ENCODE measurements around the gene VSTM2A. TPM values are rescaled to one million over a fixed set of nuclear protein-coding genes. Genes with fewer than 3 reads are reported as not detected.

Gene VSTM2A, protein sequence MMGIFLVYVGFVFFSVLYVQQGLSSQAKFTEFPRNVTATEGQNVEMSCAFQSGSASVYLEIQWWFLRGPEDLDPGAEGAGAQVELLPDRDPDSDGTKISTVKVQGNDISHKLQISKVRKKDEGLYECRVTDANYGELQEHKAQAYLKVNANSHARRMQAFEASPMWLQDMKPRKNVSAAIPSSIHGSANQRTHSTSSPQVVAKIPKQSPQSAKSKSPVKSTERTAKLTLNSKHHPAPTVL
- not detected in 2 replicates for total RNA-seq

DNA sequence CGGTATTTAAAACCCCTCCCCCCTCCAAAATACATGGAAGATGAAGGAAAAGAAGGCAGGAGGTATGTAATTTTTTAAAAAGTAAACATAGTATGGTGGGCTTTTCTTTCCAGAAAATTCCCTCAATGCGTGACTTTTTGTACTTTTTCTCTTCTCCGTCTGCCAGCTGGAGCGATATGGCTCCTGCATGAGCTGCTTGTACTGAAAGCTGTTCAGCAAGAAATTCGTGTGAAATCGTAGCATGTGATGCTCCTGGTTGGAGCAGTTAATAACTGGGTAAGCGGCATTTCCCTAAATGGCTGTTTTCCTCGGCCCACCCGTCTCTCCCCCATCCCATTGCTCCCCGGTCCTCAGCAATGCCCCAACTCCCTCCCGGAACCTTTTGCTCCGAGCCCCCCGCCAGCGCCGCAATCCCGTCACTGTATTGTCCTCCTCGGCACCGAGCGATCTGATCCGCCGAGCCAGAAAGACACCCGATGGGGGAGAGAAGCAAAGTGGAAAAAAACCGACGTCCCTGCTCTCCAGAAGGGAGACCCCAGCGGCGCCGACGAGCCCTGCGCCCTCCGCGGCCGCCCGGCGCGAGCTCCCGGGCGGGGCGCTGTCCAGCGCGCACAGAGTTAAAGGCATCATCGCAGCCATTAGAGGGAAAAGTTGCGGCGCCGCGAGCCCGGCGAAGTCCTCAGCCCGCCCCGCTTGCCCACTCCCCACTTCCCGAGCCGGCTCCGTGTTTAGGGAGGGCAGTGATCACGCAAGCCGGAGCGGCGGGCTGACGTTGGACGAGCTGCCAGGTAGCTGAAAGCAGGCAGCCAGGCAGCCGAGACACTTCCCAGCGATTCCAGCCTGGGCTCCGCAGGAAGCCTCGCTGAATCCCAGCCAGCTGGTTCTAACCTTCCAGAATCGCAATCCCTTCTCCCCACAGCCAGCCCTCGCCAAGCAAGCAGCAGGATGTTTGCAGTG, at the start of gene VSTM2A:
TSS of gene VSTM2A (plus strand) at position 707 of the 957 bp plus-strand sequence. CDS start 356 bp downstream, outside the sequence.

Small RNA genes within 50 kb of the gene (small RNA-seq; reads per million reads assigned to genes)
- gene RNU6-1125P: not detected

Other genes starting within 250 kb of the VSTM2A start
- gene SEC61G, start 216.8 kb downstream of the VSTM2A start, total RNA-seq: 416 and 641 TPM in 2 replicates